Keratinocyte (primary cell): Measurements from ENCODE around the gene CUX1. TPM values are rescaled to one million over a fixed set of nuclear protein-coding genes. Genes with fewer than 3 reads are reported as not detected.

Experiments
- DNase-seq: peaks from one replicate; pipeline ENCODE4 v3.0.0-alpha.2; 2011; ENCODE audit warnings: low read depth, missing footprints, low spot score
- FAIRE-seq: peaks from 2 replicates; lab custom pipeline; 2011; peaks lifted over from hg19 to GRCh38; lab: Jason Lieb, UNC
- H2AFZ ChIP-seq: 2 replicates; pipeline ENCODE4 v1.6.0; 2012; ENCODE audit warnings: low read length, control low read depth, inconsistent platforms; ENCODE audit not compliant: control insufficient read depth
- H3K27ac ChIP-seq: 2 replicates; pipeline ENCODE4 v1.5.1; 2011; ENCODE audit warnings: low read length; ENCODE audit not compliant: control insufficient read depth, insufficient read depth
- H3K27me3 ChIP-seq: 3 replicates; pipeline ENCODE4 v1.6.0; 2011; ENCODE audit warnings: low read length; ENCODE audit not compliant: control insufficient read depth, insufficient read depth; ENCODE audit errors: extremely low read depth
- H3K36me3 ChIP-seq, 2 experiments: 2 replicates in 1 of 2; 3 replicates in 1 of 2; pipeline ENCODE4 v1.5.1; 2011; ENCODE audit warnings: low read length in 2 of 2, mild to moderate bottlenecking in 1 of 2; ENCODE audit not compliant: control insufficient read depth in 2 of 2, insufficient read depth in 2 of 2; ENCODE audit errors: extremely low read depth in 1 of 2
- H3K4me1 ChIP-seq: 3 replicates; pipeline ENCODE4 v1.5.1; 2011; ENCODE audit warnings: low read length; ENCODE audit not compliant: control insufficient read depth, insufficient read depth; ENCODE audit errors: extremely low read depth
- H3K4me2 ChIP-seq: 3 replicates; pipeline ENCODE4 v1.6.0; 2011; ENCODE audit warnings: low read depth, low read length; ENCODE audit not compliant: control insufficient read depth, insufficient read depth; ENCODE audit errors: extremely low read depth
- H3K4me3 ChIP-seq, 3 experiments: fragments of 200-600 bp in 1 of 3; sonication (generic) in 1 of 3; 2 replicates in 2 of 3; 3 replicates in 1 of 3; pipeline ENCODE4 v1.5.1; 2011 to 2016; ENCODE audit warnings: low read length in 3 of 3, mild to moderate bottlenecking in 3 of 3, control low read depth in 2 of 3, inconsistent platforms in 1 of 3, low read depth in 1 of 3, mixed read lengths in 1 of 3, mixed run types in 1 of 3, moderate library complexity in 1 of 3; ENCODE audit not compliant: control insufficient read depth in 2 of 3, insufficient read depth in 2 of 3; ENCODE audit errors: extremely low read depth in 1 of 3
- H3K79me2 ChIP-seq: 2 replicates; pipeline ENCODE4 v1.6.0; 2012; ENCODE audit warnings: low read length; ENCODE audit not compliant: control insufficient read depth, insufficient read depth
- H3K9ac ChIP-seq: 3 replicates; pipeline ENCODE4 v1.6.0; 2011; ENCODE audit warnings: low read length; ENCODE audit not compliant: control insufficient read depth, insufficient read depth; ENCODE audit errors: extremely low read depth
- H3K9me1 ChIP-seq: 3 replicates; pipeline ENCODE4 v1.6.0; 2011; ENCODE audit warnings: low read length; ENCODE audit not compliant: control insufficient read depth, insufficient read depth; ENCODE audit errors: extremely low read depth
- H3K9me3 ChIP-seq: 2 replicates; pipeline ENCODE4 v1.5.1; 2012; ENCODE audit warnings: low read depth, low read length; ENCODE audit not compliant: control insufficient read depth
- H4K20me1 ChIP-seq: 3 replicates; pipeline ENCODE4 v1.6.0; 2011; ENCODE audit warnings: low read length; ENCODE audit not compliant: control insufficient read depth, insufficient read depth; ENCODE audit errors: extremely low read depth
- CTCF ChIP-seq, 3 experiments: IDR thresholded peaks in 1 of 3; conservative IDR thresholded peaks in 1 of 3; optimal IDR thresholded peaks in 1 of 3; 2 replicates in 2 of 3; 3 replicates in 1 of 3; pipeline versions ENCODE3 to v1.5.1; 2011; ENCODE audit warnings: low read length in 3 of 3, mild to moderate bottlenecking in 3 of 3, moderate library complexity in 2 of 3, control low read depth in 1 of 3, inconsistent platforms in 1 of 3; ENCODE audit not compliant: insufficient read depth in 2 of 3; ENCODE audit errors: extremely low read depth in 1 of 3
- EZH2 ChIP-seq: IDR thresholded peaks from one replicate; pipeline ENCODE4 v1.6.1; 2012; ENCODE audit warnings: inconsistent platforms, mild to moderate bottlenecking, low read length, moderate library complexity
- dilution Hi-C: fragments of 300-500 bp; cut with MboI; formaldehyde crosslinking; loops from one replicate; pipeline ENCODE4 v1.7.0; 2020; ENCODE audit warnings: low sequenced_read_pairs; ENCODE audit not compliant: extremely low pct_ligation_motif_present
- polyA plus RNA-seq, 5 experiments: library from polyadenylated mRNA; depleted of rRNA in 3 of 5; stranded (reverse) in 3 of 5; stranded (forward) in 1 of 5; unstranded in 1 of 5; fragments of >200 nt; gene quantifications; 1 replicate in 1 of 5; 2 replicates in 3 of 5; 3 replicates in 1 of 5; pipeline versions ENCODE4 v1.2.1 to v1.2.3, GENCODE V29; 2011 to 2012; ENCODE audit warnings: missing spikeins in 2 of 5, low read depth in 1 of 5, low replicate concordance in 1 of 5

Gene CUX1
- polyA plus RNA-seq, 1 donor (not counting 4 experiments of a cell fraction or from before 2014, with no cell fraction given): 18.3 TPM

- FAIRE-seq (no peak), DNase-seq (no peak)
- no peaks in the 10 kb centered on the region for H3K4me1 ChIP-seq
- no peak overlapping the region for H3K4me3 ChIP-seq
- no peak overlapping the region for H3K9ac ChIP-seq
- peaks cover 0 to 4% of the 10 kb centered on the region in 2 experiments for H3K36me3 ChIP-seq
- no peaks in the 10 kb centered on the region for H3K79me2 ChIP-seq
- H4K20me1 ChIP-seq: no peaks in the 10 kb centered on the region
- no peak overlapping the region for H2AFZ ChIP-seq
- no peaks in the 10 kb centered on the region for H3K27me3 ChIP-seq
- no peak for TF ChIP-seq EZH2
- no peak overlapping the region for H3K27ac ChIP-seq
- H3K4me2 ChIP-seq: no peak overlapping the region
- H3K9me1 ChIP-seq: no peaks in the 10 kb centered on the region
- no peaks in the 10 kb centered on the region for H3K9me3 ChIP-seq
- dilution Hi-C loops: no loop called here
Measured at GRCh38 chr7:102115181-102115580, 297.8 kb downstream of the CUX1 start.

- Histone ChIP-seq H4K20me1 (no peaks in the 10 kb centered on the region), H2AFZ (no peak overlapping the region), H3K4me1 (no peaks in the 10 kb centered on the region), H3K27ac (no peak overlapping the region), H3K9me3 (no peaks in the 10 kb centered on the region), H3K4me2 (no peak overlapping the region), H3K9ac (no peak overlapping the region), H3K79me2 (no peaks in the 10 kb centered on the region), H3K27me3 (no peaks in the 10 kb centered on the region), H3K36me3 (peaks cover 0 to 4% of the 10 kb centered on the region in 2 experiments), H3K9me1 (no peaks in the 10 kb centered on the region), H3K4me3 (no peak overlapping the region)
- no peak for TF ChIP-seq EZH2
- no peak for TF ChIP-seq CTCF (optimal IDR thresholded peaks at IDR 0.05 in 1 of 3, IDR thresholded peaks at IDR 0.05 in 1 of 3, conservative IDR thresholded peaks at IDR 0.05 in 1 of 3; ENCODE audit: extremely low read depth in 1 of 3, insufficient read depth in 2 of 3, low read length in 3 of 3)
- FAIRE-seq: no peak
- DNase-seq: no peak
- dilution Hi-C loops: no loop called here
Measured at GRCh38 chr7:102115931-102116330, 298.5 kb downstream of the CUX1 start.

- Histone ChIP-seq H3K4me1 (peaks cover 11% of the 10 kb centered on the region), H3K4me2 (no peak overlapping the region), H3K27ac (no peak overlapping the region), H3K36me3 (peaks cover 0 to 3% of the 10 kb centered on the region in 2 experiments), H3K4me3 (no peak overlapping the region), H3K9me3 (no peaks in the 10 kb centered on the region), H3K9ac (no peak overlapping the region), H3K79me2 (no peaks in the 10 kb centered on the region), H2AFZ (no peak overlapping the region), H4K20me1 (no peaks in the 10 kb centered on the region), H3K27me3 (no peaks in the 10 kb centered on the region), H3K9me1 (no peaks in the 10 kb centered on the region)
- DNase-seq: no peak
- FAIRE-seq: no peak
- TF ChIP-seq CTCF (optimal IDR thresholded peaks at IDR 0.05 in 1 of 3, IDR thresholded peaks at IDR 0.05 in 1 of 3, conservative IDR thresholded peaks at IDR 0.05 in 1 of 3; ENCODE audit: extremely low read depth in 1 of 3, insufficient read depth in 2 of 3, low read length in 3 of 3): no peak
- TF ChIP-seq EZH2: no peak
- dilution Hi-C loops: no loop called here
Measured at GRCh38 chr7:102117743-102118142, 300.3 kb downstream of the CUX1 start.
